HG02943 (cell line): Measurements from ENCODE around the gene MEIOSIN.

ENCODE experiments used
- ATAC-seq: cut with Tn5 transposase; IDR thresholded peaks from one replicate; pipeline ENCODE4 v1.9.1; 2021; ENCODE audit warnings: mild to moderate bottlenecking, low read depth, moderate library complexity; ENCODE audit not compliant: unreplicated experiment

MEIOSIN gene

GRCh38 chr19:45764475-45764874 lies 31.2 kb downstream of the MEIOSIN start:
- no peak for ATAC-seq

GRCh38 chr19:45764945-45765701 lies 31.9 kb downstream of the MEIOSIN start:
- no peak for ATAC-seq

- ATAC-seq, result no peak
Measured at GRCh38 chr19:45765702-45766295, 32.6 kb downstream of the MEIOSIN start.

GRCh38 chr19:45766296-45766868 lies 33.1 kb downstream of the MEIOSIN start:
- ATAC-seq, result no peak

GRCh38 chr19:45766869-45767346 lies 33.7 kb downstream of the MEIOSIN start:
- ATAC-seq, result no peak

- no peak for ATAC-seq
Measured at GRCh38 chr19:45767410-45767880, 34.2 kb downstream of the MEIOSIN start.

GRCh38 chr19:45767881-45768654 lies 34.8 kb downstream of the MEIOSIN start:
- ATAC-seq, result no peak

GRCh38 chr19:45768655-45768983 lies 35.4 kb downstream of the MEIOSIN start:
- no peak for ATAC-seq

GRCh38 chr19:45768984-45769782 lies 35.9 kb downstream of the MEIOSIN start, which contains the start of gene SIX5:
TSS of gene SIX5 (minus strand) at chr19:45769252. CDS start at chr19:45768844, 408 bp downstream.
- ATAC-seq, result peak; percentile 42

- ATAC-seq, result no peak
Measured at GRCh38 chr19:45769821-45770191, 36.6 kb downstream of the MEIOSIN start.

- ATAC-seq, result peak; percentile 52
Measured at GRCh38 chr19:45770192-45771101, 37.2 kb downstream of the MEIOSIN start.

GRCh38 chr19:45771311-45771933 lies 38.2 kb downstream of the MEIOSIN start:
- no peak for ATAC-seq

- ATAC-seq, result no peak
Measured at GRCh38 chr19:45772130-45772840, 39.0 kb downstream of the MEIOSIN start.

GRCh38 chr19:45772912-45773311 lies 39.7 kb downstream of the MEIOSIN start:
- ATAC-seq, result no peak

- ATAC-seq, result no peak
Measured at GRCh38 chr19:45773384-45773783, 40.1 kb downstream of the MEIOSIN start.

GRCh38 chr19:45774765-45775164 lies 41.5 kb downstream of the MEIOSIN start:
- no peak for ATAC-seq

GRCh38 chr19:45777395-45777961 lies 44.2 kb downstream of the MEIOSIN start:
- no peak for ATAC-seq
